ENCODE data around the gene DGCR2.

DNA sequence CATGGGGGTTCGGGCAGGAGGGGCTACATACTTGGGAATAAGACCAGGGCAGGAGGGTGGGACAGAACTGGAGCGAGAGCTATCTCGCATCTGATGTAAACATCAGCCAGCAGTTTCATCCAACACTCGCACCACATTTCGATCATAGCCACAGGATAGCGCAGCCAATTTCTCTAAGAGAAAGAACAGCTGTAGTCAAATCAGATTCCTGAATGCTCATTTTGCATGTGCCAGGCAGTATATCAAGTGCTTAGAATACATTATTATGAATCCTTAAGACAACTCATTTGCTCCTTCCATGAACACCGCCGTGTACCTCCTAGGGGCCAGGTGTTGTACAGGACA, 14.5 kb downstream of the DGCR2 start:
- TF ChIP-seq, protein P1, sequence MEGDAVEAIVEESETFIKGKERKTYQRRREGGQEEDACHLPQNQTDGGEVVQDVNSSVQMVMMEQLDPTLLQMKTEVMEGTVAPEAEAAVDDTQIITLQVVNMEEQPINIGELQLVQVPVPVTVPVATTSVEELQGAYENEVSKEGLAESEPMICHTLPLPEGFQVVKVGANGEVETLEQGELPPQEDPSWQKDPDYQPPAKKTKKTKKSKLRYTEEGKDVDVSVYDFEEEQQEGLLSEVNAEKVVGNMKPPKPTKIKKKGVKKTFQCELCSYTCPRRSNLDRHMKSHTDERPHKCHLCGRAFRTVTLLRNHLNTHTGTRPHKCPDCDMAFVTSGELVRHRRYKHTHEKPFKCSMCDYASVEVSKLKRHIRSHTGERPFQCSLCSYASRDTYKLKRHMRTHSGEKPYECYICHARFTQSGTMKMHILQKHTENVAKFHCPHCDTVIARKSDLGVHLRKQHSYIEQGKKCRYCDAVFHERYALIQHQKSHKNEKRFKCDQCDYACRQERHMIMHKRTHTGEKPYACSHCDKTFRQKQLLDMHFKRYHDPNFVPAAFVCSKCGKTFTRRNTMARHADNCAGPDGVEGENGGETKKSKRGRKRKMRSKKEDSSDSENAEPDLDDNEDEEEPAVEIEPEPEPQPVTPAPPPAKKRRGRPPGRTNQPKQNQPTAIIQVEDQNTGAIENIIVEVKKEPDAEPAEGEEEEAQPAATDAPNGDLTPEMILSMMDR (IDR thresholded peaks at IDR 0.05): no peak
- no peak for TF ChIP-seq POLR2A (IDR thresholded peaks at IDR 0.05)

All from heart left ventricle (tissue), 13 donors.